HG02970 (cell line): ENCODE data around the gene SOX10.

ENCODE experiments used
- ATAC-seq: cut with Tn5 transposase; IDR thresholded peaks from one replicate; pipeline ENCODE4 v1.9.1; 2021; ENCODE audit warnings: mild to moderate bottlenecking, moderate library complexity, moderate number of reproducible peaks; ENCODE audit not compliant: unreplicated experiment, low FRiP score

SOX10 gene

GRCh38 chr22:37933711-37934376, 50.5 kb downstream of the SOX10 start:
- no peak for ATAC-seq

GRCh38 chr22:37932821-37933578, 51.4 kb downstream of the SOX10 start:
- no peak for ATAC-seq

GRCh38 chr22:37932401-37932800, 52.0 kb downstream of the SOX10 start:
- no peak for ATAC-seq

- no peak for ATAC-seq
Measured at GRCh38 chr22:37931893-37932389, 52.4 kb downstream of the SOX10 start.

GRCh38 chr22:37930952-37931440, 53.4 kb downstream of the SOX10 start:
- ATAC-seq: no peak

GRCh38 chr22:37930270-37930951, 53.9 kb downstream of the SOX10 start:
- ATAC-seq: no peak

GRCh38 chr22:37929390-37929789, 55.0 kb downstream of the SOX10 start:
- no peak for ATAC-seq

GRCh38 chr22:37927637-37927936, 56.8 kb downstream of the SOX10 start:
- no peak for ATAC-seq

- ATAC-seq: no peak
Measured at GRCh38 chr22:37926771-37927636, 57.4 kb downstream of the SOX10 start.

GRCh38 chr22:37926358-37926757, 58.0 kb downstream of the SOX10 start:
- ATAC-seq: no peak

GRCh38 chr22:37925767-37926166, 58.6 kb downstream of the SOX10 start:
- ATAC-seq: no peak

- no peak for ATAC-seq
Measured at GRCh38 chr22:37925330-37925729, 59.0 kb downstream of the SOX10 start.

GRCh38 chr22:37924386-37925065, 59.8 kb downstream of the SOX10 start:
- no peak for ATAC-seq

GRCh38 chr22:37923927-37924326, 60.4 kb downstream of the SOX10 start:
- ATAC-seq: no peak
